Umbilical cord (tissue), 2 donors: ENCODE data around the gene ZNF501. TPM values are rescaled to one million over a fixed set of nuclear protein-coding genes. Genes with fewer than 3 reads are reported as not detected.
A peak's percentile ranks its signal among the peaks of the same experiment; 100 is the strongest.

ENCODE experiments used
- DNase-seq: peaks from one replicate; pipeline ENCODE4 v3.0.0-alpha.2; 2015; ENCODE audit warnings: low spot score
- total RNA-seq: library from RNA; depleted of rRNA; stranded (reverse); fragments of >200 nt; gene quantifications from one replicate; pipeline ENCODE4 v1.2.3, GENCODE V29; 2014; ENCODE audit warnings: low replicate concordance; ENCODE audit not compliant: insufficient read depth

The ZNF501 gene
- 14.0 TPM for total RNA-seq

GRCh38 chr3:44729384-44729910 lies at the start of gene ZNF501:
ZNF501 (plus strand) TSS chr3:44729635; CDS start chr3:44734422, 4,787 bp downstream.
- peak; percentile 93 for DNase-seq

DNA sequence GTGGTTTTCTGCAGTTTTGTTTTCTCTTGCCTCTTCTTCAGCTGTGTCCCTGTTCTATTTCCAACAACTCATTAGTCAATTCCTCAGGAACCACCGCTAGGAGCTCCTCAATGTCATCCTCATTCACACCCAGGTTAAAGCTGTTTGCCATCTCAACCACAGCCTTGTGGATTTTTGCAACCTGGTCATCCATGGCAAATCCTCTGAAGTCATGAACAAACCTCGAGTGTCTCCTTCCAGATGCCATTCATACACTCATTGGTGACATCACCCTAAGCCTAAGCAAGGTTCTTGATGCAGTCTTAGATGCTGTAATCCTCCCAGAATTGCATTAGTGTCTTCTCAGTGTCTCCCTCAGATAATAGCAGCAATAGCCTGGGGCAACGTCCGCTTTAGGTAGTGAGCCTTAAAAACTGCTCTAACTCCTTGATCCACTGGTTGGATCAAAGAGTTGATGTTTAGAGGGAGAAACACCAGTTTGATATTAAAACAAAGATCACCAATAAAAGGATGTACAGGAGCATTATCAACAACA lies 48.4 kb upstream of the ZNF501 start:
- no peak for DNase-seq

DNA sequence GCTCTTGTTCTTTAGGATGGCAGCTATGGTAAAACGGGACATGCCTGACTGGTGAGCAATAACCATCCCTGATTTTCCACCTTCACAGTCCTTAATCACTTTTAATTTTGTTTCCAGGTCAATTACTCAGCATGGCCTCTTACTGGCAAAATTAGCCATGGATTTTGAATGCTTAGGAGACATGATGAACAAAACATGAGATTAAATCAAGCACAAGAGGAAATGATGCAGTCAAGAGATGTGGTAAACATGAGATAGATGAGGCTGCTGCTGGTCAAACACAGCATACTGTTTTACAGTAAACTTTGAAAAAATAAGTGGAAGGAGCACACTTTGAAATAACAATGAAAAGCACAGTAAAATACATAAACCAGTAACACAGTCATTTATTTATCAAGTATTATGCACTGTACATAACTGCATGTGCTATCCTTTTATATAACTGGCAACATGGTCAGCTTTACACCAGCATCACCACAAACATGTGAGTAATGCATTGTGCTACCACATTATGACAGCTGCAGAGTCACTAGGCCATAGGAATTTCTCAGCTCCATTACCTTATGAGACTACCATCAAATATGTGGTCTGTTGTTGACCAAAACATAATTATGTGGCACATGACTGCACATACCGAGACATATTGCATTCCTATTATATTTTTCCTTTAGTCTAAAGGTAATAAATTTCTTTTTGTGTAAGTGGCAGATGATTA lies 47.1 kb upstream of the ZNF501 start:
- DNase-seq, result no peak

DNA sequence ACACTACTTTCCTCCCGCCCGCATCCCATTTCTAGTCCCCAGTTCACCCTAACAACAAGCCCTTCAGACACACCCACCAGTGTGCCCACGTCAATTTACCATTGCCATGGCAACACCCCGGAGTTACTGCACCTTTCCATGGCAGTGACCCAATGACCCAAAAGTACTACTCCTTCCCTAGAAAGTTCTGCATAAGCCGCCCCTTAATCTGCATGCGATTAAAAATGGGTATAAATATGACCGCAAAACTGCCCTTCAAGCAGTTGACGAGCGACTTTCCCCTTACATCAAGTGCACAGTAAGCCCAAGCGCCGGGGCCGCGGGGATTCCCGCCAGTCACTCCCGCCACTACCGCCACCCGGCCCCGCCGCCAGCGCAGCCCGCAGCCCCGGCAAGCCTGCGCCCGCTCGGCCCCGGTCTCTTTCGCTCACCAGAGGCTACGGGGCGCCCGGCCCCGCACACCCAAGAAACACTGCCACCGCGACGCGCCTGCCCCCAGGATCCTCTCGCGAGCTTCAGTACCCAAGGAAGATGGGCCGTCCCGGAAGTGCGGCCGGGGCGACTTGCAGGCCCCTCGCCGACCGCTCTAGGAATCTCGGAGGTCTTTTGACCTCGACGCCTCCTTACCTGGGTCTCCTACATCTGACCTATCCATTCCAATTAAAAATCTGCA lies 44.2 kb upstream of the ZNF501 start:
- peak; percentile 88 for DNase-seq

GRCh38 chr3:44687898-44688297 lies 41.5 kb upstream of the ZNF501 start:
- no peak for DNase-seq

- DNase-seq, result peak; percentile 95
These were observed 16.9 kb upstream of the ZNF501 start, which contains the start of gene ZNF502 for GRCh38 chr3:44712455-44713075. ZNF502 (plus strand) TSS chr3:44712660; CDS start chr3:44720262, 7,602 bp downstream.

DNA sequence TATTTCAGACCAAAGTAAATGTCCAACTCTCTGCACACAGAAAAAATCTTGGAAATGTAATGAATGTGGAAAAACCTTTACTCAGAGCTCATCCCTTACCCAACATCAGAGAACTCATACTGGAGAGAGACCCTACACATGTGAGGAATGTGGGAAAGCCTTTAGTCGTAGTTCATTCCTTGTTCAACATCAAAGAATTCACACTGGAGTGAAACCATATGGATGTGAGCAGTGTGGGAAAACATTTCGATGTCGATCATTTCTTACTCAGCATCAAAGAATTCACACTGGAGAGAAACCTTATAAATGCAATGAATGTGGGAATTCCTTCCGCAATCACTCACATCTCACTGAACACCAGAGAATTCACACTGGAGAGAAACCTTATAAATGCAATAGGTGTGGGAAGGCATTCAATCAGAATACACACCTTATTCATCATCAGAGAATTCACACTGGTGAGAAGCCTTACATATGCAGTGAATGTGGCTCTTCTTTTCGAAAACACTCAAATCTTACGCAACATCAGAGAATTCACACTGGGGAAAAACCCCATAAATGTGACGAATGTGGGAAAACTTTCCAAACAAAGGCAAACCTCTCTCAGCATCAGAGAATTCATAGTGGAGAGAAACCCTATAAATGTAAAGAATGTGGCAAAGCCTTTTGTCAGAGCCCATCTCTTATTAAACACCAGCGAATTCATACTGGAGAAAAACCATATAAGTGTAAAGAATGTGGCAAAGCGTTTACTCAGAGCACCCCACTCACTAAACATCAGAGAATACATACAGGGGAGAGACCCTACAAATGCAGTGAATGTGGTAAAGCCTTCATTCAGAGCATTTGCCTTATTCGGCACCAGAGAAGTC lies 8.0 kb upstream of the ZNF501 start:
- DNase-seq, result no peak

DNA sequence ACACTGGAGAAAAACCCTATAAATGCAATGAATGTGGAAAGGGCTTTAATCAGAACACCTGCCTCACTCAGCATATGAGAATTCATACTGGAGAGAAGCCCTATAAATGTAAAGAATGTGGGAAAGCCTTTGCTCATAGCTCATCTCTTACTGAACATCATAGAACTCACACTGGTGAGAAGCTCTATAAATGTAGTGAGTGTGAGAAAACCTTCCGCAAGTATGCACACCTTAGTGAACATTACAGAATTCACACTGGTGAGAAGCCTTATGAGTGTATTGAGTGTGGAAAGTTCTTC lies 7.4 kb upstream of the ZNF501 start:
- DNase-seq, result no peak

DNA sequence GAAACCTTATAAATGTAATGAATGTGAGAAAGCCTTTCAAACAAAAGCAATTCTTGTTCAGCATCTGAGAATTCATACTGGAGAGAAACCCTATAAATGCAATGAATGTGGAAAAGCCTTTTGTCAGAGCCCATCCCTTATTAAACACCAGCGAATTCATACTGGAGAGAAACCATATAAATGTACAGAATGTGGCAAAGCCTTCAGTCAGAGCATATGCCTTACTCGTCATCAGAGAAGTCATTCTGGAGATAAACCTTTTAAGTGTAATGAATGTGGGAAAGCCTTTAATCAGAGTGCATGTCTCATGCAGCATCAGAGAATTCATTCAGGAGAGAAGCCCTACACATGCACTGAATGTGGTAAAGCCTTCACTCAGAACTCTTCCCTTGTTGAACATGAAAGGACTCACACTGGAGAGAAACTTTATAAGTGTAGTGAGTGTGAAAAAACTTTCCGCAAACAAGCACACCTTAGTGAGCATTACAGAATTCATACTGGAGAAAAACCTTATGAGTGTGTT lies 5.3 kb downstream of the ZNF501 start:
- no peak for DNase-seq

GRCh38 chr3:44761101-44761423 lies 31.6 kb downstream of the ZNF501 start:
- DNase-seq, result no peak

- peak; percentile 98 for DNase-seq
These were observed 32.2 kb downstream of the ZNF501 start, which contains the start of the genes KIAA1143 and KIF15 for GRCh38 chr3:44761424-44762169. KIAA1143 (minus strand) TSS chr3:44761619; CDS start chr3:44761602, 17 bp downstream. KIF15 (plus strand) TSS chr3:44761794; CDS start chr3:44761866, 72 bp downstream.

DNA sequence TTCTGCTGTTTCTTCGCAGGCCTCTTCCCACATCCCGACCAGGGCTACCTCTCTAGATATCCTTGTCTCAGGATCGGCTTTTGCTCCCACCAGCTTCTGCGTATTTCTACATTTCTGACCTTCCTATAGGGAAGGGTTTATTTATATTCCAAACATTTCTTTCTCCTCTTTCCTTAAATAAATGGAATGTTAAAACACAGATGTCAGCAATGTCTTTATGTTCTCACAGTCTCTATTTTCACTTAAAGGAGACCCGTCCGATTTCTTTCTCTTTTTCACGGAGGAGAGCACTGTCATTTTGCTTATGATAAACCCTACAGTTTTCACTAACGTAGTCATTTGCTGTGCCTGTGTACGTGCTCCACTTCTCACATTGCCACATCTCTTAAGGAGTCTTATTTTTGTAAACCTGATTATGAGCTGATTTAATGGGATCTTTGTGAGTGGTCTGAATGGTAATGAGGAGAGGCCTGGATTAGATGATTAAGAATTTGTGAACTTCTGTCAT lies 32.8 kb downstream of the ZNF501 start:
- peak; percentile 3 for DNase-seq

DNA sequence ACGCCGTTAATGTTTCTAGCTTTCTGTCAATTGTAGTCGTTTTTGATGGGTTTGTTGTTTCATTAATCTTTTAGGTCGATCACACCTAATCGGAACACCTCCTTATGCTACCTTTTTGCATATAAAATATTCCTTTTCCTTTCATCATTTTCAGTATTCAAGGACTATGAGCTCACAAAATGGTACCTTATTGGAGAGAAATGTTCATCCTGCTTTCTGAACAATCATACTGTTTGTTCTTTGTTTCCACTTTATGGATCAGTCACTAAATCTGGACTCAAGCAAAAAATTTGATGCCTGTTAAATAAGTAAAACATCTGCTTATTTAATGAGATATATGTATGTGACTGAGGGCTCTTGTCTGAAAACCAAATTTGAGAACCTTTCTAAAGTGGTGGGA lies 33.3 kb downstream of the ZNF501 start:
- no peak for DNase-seq

DNA sequence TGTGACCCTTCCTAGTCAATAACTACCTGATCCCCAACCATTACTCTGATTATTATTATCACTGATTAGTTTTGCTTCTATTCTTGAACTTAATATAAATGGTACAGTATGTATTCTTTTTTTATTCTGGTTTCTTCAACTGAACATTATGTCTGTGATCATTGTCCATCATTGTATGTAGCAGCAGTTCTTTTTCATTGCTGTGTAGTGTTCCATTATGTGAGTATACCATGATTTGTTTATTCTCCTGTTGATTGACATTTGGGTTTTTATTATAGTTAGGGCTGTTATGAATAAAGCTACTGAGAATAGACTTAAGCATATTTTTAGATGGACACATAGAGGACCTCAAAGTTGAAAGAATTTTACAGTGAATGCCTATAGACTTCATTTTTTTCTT lies 34.8 kb downstream of the ZNF501 start:
- DNase-seq, result no peak

DNA sequence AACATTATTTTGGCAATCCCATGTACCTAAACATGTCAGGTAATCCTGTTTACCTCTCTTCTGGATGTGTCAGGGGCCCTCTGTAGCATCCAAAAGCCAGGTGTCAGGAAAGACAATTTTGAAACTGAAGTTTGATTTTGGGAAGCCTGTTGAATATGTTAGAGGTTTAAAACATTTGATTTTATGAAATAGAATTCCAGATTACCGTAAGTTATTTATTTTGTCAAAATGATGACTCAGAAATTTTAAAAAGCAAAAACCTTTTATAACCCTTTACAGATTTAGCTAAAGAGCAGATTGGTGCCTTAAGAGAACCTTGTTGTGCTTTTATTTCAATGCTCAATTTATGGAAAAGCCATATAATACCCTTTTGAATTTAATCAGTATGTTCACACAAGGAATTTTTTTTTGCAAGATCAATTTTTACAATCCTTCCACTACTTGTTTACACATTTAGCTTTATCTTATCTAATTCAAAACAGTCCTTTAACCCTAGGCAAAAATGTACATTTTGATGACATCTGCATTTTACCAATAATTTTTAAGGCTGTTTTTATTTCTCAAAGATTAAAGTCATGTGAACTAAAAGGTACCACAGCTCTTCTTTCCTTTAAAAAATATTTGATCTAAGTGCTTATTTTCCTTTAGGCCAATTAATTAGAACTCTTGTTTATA lies 42.1 kb downstream of the ZNF501 start:
- no peak for DNase-seq

- DNase-seq, result no peak
These were observed 42.6 kb downstream of the ZNF501 start for GRCh38 chr3:44772099-44772442.

DNA sequence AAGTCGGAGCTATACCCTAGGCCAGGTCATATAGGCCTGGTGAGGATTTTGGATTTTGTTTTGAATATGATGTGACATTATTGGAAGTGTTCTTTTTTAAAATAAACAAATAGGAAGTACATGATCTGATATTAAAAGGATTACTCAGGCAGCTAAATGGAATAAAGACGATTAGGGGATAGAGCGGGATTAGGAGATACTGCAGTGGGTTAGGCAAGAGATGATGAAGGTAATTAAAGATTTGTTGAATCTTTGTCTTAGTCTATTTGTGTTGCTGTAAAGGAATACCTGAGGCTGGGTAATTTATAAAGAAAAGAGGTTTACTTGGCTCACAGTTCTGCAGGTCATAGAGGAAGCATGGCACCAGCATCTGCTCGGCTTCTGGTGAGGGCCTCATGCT lies 53.5 kb downstream of the ZNF501 start:
- no peak for DNase-seq
